GM12891 (cell line): Measurements from ENCODE around the gene HOXD12.

ENCODE experiments used
- PAX5 ChIP-seq: IDR thresholded peaks from 2 replicates; pipeline ENCODE4 v1.6.1; 2011; ENCODE audit warnings: low read length, moderate library complexity, mild to moderate bottlenecking; ENCODE audit not compliant: insufficient read depth, severe bottlenecking
- POLR2A ChIP-seq: IDR thresholded peaks from 2 replicates; pipeline ENCODE4 v1.6.1; 2011; ENCODE audit warnings: low read depth, low read length, control low read depth
- POLR2AphosphoS5 ChIP-seq: IDR thresholded peaks from 2 replicates; pipeline ENCODE4 v1.6.1; 2011; ENCODE audit warnings: low read depth, low read length, control low read depth
- SPI1 ChIP-seq: IDR thresholded peaks from 2 replicates; pipeline ENCODE4 v1.6.1; 2011; ENCODE audit warnings: low read depth, low read length, control low read depth
- TAF1 ChIP-seq: IDR thresholded peaks from 2 replicates; pipeline ENCODE4 v1.6.1; 2011; ENCODE audit warnings: low read depth, low read length, control low read depth

GRCh38 chr2:176087330-176088047, 12.1 kb upstream of the HOXD12 start:
- TF ChIP-seq POLR2A: no peak
- TF ChIP-seq SPI1: no peak
- no peak for TF ChIP-seq POLR2AphosphoS5
- TF ChIP-seq TAF1: no peak
- no peak for TF ChIP-seq PAX5
